Fibroblast of lung (primary cell): ENCODE data around the gene RNF224.

Experiments
- CTCF ChIP-seq, 2 donors: IDR thresholded peaks in 1 of 2; conservative IDR thresholded peaks in 1 of 2; 1 replicate in 1 of 2; 2 replicates in 1 of 2; pipeline ENCODE4 v1.5.1; 2011 to 2012; ENCODE audit warnings: low read length in 2 of 2, control low read depth in 1 of 2, inconsistent platforms in 1 of 2, low read depth in 1 of 2, mild to moderate bottlenecking in 1 of 2
- EZH2 ChIP-seq: IDR thresholded peaks from 2 replicates; pipeline ENCODE4 v1.5.1; 2012; ENCODE audit warnings: low read length, control low read depth, mild to moderate bottlenecking; ENCODE audit errors: missing control alignments

- TF ChIP-seq CTCF (conservative IDR thresholded peaks at IDR 0.05 in 1 of 2, IDR thresholded peaks at IDR 0.05 in 1 of 2; ENCODE audit: low read depth in 1 of 2, low read length in 2 of 2) (no peak), EZH2 (no peak)
Measured at GRCh38 chr9:137265496-137266161, 38.3 kb downstream of the RNF224 start.
